Aorta (tissue), 5 donors: ENCODE results near the gene BPIFB4. TPM values are rescaled to one million over a fixed set of nuclear protein-coding genes. Genes with fewer than 3 reads are reported as not detected.

ENCODE experiments used
- ATAC-seq: fragments of 200-7000 bp; cut with Tn5 transposase; one replicate; pipeline ENCODE4 v1.9.1; 2022; ENCODE audit warnings: moderate library complexity; ENCODE audit not compliant: low FRiP score
- DNase-seq, 2 donors: peaks; one replicate each; pipeline ENCODE4 v3.0.0-alpha.2; 2020
- H3K27ac ChIP-seq, 2 donors: one replicate each; pipeline ENCODE4 v1.5.1; 2013; ENCODE audit warnings: low read length in 2 of 2, mild to moderate bottlenecking in 2 of 2, moderate library complexity in 2 of 2, control low read depth in 1 of 2, inconsistent platforms in 1 of 2, low read depth in 1 of 2
- H3K27me3 ChIP-seq, 2 donors: one replicate each; pipeline ENCODE4 v1.6.1; 2013; ENCODE audit warnings: control low read depth in 1 of 2, low read length in 1 of 2, mild to moderate bottlenecking in 1 of 2, moderate library complexity in 1 of 2; ENCODE audit not compliant: insufficient read depth in 2 of 2, control insufficient read depth in 1 of 2
- H3K36me3 ChIP-seq, 2 donors: one replicate each; pipeline ENCODE4 v1.6.1; 2013; ENCODE audit warnings: control low read depth in 1 of 2, low read length in 1 of 2, mild to moderate bottlenecking in 1 of 2; ENCODE audit not compliant: insufficient read depth in 2 of 2, control insufficient read depth in 1 of 2
- H3K4me1 ChIP-seq, 2 donors: one replicate each; pipeline ENCODE4 v1.6.1; 2013; ENCODE audit warnings: low read length in 2 of 2, control low read depth in 1 of 2, mild to moderate bottlenecking in 1 of 2, moderate library complexity in 1 of 2; ENCODE audit not compliant: insufficient read depth in 2 of 2, control insufficient read depth in 1 of 2
- H3K4me3 ChIP-seq, 2 donors: one replicate each; pipeline ENCODE4 v1.5.1; 2013; ENCODE audit warnings: low read length in 2 of 2, control low read depth in 1 of 2, mild to moderate bottlenecking in 1 of 2
- H3K9me3 ChIP-seq: one replicate; pipeline ENCODE4 v1.6.1; 2013; ENCODE audit warnings: mild to moderate bottlenecking, low read length; ENCODE audit not compliant: control insufficient read depth
- WGBS, 2 donors: extraction: QIAGEN DNeasy Blood & Tissue Kit; methylation state at CpG; one replicate each; pipeline ENCODE4 v1.1.7; 2013; 5-methylcytosine and 5-hydroxymethylcytosine counted together
- intact Hi-C, 2 donors: fragments of 100-400 bp; cut with DNase I; formaldehyde crosslinking; loops; one replicate each; pipeline versions ENCODE4 v1.14.2 to v1.15.0; 2022
- polyA plus RNA-seq, 2 donors: library from polyadenylated mRNA; stranded (reverse); fragments of 200-250 nt; gene quantifications; one replicate each; pipeline ENCODE4 v1.2.3, GENCODE V29; 2013
- total RNA-seq, 2 donors: library from RNA; stranded (reverse); fragmentation: NEBNext Ultra II Directional; extraction: Animal tissue kit (Norgen Biotek cat#: 25700); gene quantifications; one replicate each; pipeline ENCODE4 v1.2.1, GENCODE V29; 2021
- donor health status: healthy with polysubstance abuse.
- donor health status: Bipolar disorder and iron deficiency.
- donor health status: DM: no; HTN: no; CAD: no.
- donor health status: DM: no; HTN: no; CAD: no.
- donor health status: DM: yes; HTN: yes; CAD: no.

BPIFB4 gene
- total and polyA plus RNA-seq, 4 donors: not detected

GRCh38 chr20:33075281-33075680 is 4.2 kb upstream of the BPIFB4 start:
- 47 to 52% methylated on average over 6 of the region's 6 CpGs for WGBS, 2 donors
- Histone ChIP-seq H3K4me1 (no peaks in the 10 kb centered on the region), H3K27ac (no peak overlapping the region), H3K27me3 (no peaks in the 10 kb centered on the region), H3K36me3 (no peaks in the 10 kb centered on the region), H3K4me3 (no peak overlapping the region), H3K9me3 (no peaks in the 10 kb centered on the region)
- ATAC-seq (no peak), DNase-seq (no peak)
- intact Hi-C loops: no loop called here

DNA sequence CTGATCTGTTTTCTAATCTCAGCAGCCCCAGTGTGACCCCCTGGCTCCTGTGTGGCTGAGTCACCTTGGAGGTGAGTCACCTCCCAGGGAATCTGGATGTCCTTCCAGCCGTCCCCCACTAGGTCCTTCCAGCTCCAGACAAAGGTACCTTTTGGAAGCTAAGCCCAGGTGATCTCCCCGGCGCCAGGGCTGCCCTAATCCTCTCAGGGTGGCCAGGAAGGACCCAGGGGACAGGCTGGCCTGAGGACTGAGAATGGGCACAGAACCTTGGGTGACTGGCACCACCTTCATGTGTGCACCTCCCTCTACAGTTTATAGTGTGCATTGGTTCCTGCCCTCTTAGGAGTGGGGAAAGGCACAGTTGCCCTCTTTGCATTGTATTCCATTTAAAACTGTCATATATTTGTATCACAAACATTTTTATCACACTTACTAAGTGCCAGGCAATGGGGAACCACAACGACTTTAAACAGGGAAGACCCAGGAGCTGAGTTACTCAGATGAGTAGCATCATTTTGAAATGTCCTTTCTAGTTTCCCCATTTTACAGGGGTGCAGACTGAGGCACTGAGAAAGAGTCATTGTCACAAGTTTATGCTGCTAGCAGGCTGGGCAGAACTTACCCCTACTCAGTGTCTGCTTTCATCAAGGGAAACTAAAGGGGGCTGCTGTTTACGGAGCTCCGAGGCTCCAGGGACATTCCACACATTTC is 2.6 kb upstream of the BPIFB4 start:
- Histone ChIP-seq H3K27me3 (no peaks in the 10 kb centered on the region), H3K4me1 (no peaks in the 10 kb centered on the region), H3K36me3 (no peaks in the 10 kb centered on the region), H3K27ac (no peak overlapping the region), H3K9me3 (no peaks in the 10 kb centered on the region), H3K4me3 (no peak overlapping the region)
- intact Hi-C loops: no loop called here
- ATAC-seq: no peak
- DNase-seq: no peak
- WGBS, 2 donors: 55% methylated on average over 6 of the region's 6 CpGs

DNA sequence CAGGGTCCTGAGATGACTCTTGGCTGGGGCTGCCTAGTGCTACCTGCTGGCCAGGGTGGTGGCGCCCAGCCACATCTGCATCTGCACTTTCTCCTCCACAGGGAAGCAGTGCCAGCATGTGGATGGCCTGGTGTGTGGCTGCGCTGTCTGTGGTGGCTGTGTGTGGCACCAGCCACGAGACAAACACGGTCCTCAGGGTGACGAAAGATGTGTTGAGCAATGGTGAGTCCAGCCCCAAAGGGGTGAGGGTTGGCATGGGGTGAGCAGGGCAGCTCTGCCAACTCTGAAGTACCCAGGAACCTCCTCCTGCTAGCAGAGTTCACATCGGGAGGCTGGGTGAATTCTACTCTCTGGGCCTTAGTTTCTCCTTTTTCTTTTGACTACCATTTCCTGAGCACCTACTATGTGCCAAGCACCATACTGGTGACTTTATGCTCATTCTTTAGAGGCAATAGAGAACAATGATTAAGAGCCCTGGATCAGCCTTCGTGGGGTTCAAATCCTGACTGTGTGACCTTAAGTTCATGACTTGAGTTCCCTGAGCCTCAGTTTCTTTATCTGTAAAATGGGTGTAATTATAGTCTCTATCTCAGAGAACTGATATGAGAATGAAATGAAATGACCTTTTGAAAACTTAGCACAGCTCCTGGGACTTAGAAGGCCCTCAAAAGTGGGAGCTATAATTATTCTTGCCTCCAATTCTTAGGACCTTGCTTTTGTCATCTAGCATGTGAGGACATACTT is 2.1 kb downstream of the BPIFB4 start:
- H3K9me3 ChIP-seq: no peaks in the 10 kb centered on the region
- intact Hi-C loops: no loop called here
- 76 to 77% methylated on average over 7 of the region's 7 CpGs for WGBS, 2 donors
- H3K27ac ChIP-seq: no peak overlapping the region
- no peaks in the 10 kb centered on the region for H3K36me3 ChIP-seq
- ATAC-seq: no peak
- DNase-seq: no peak
- H3K27me3 ChIP-seq: no peaks in the 10 kb centered on the region
- H3K4me3 ChIP-seq: no peak overlapping the region
- H3K4me1 ChIP-seq: no peaks in the 10 kb centered on the region

- no peaks in the 10 kb centered on the region for H3K36me3 ChIP-seq
- DNase-seq (no peak), ATAC-seq (no peak)
- WGBS, 2 donors: 56 to 66% methylated on average over 6 of the region's 6 CpGs
- intact Hi-C loops: no loop called here
- H3K4me1 ChIP-seq: no peaks in the 10 kb centered on the region
- H3K27me3 ChIP-seq: no peaks in the 10 kb centered on the region
- H3K4me3 ChIP-seq: no peak overlapping the region
- H3K9me3 ChIP-seq: no peaks in the 10 kb centered on the region
- no peak overlapping the region for H3K27ac ChIP-seq
Observed at GRCh38 chr20:33082546-33082945, 3.1 kb downstream of the BPIFB4 start.

GRCh38 chr20:33083544-33084340 is 4.3 kb downstream of the BPIFB4 start:
- no peak overlapping the region for H3K27ac ChIP-seq
- no peaks in the 10 kb centered on the region for H3K4me1 ChIP-seq
- H3K4me3 ChIP-seq: no peak overlapping the region
- DNase-seq (no peak), ATAC-seq (no peak)
- no peaks in the 10 kb centered on the region for H3K9me3 ChIP-seq
- WGBS, 2 donors: 90 to 91% methylated on average over 20 of the region's 20 CpGs
- no peaks in the 10 kb centered on the region for H3K36me3 ChIP-seq
- no peaks in the 10 kb centered on the region for H3K27me3 ChIP-seq
- intact Hi-C loops: no loop called here

GRCh38 chr20:33084722-33085121 is 5.3 kb downstream of the BPIFB4 start:
- Histone ChIP-seq H3K27me3 (no peaks in the 10 kb centered on the region), H3K36me3 (no peaks in the 10 kb centered on the region), H3K4me3 (no peak overlapping the region), H3K4me1 (no peaks in the 10 kb centered on the region), H3K27ac (no peak overlapping the region), H3K9me3 (no peaks in the 10 kb centered on the region)
- ATAC-seq: no peak
- no peak for DNase-seq
- intact Hi-C loops: no loop called here
- WGBS, 2 donors: 90 to 91% methylated on average over 15 of the region's 15 CpGs

DNA sequence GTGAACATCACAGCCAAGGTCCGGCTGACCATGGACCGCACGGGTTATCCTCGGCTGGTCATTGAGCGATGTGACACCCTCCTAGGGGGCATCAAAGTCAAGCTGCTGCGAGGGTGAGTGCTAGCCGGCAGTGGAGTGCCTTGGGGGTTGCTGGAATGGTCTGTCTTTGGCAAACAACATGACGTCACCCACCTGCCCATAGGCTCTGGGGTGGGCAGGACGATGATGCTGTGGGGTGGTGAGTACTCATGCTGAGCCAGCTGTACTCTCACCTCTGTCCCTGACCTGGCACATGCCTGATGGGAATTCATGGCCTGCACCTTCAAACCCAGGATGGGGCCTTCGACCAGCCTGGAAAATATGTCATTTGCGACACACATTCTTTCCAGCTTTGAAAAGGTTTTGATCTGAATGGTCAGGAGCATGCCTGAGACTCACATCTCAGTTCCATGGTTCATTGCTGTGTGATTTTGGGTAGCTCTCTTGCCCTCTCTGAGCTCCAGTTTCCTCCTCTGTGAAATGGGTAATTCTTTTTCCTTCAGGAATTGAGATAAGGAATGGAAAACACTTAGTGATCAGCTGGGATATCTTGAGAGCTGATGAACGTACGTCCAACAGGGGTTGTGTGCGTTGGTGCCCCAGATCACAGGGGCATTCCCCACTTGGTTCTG is 6.7 kb downstream of the BPIFB4 start:
- no peaks in the 10 kb centered on the region for H3K9me3 ChIP-seq
- 79 to 88% methylated on average over 13 to 14 of the region's 14 CpGs for whole genome bisulfite sequencing, 2 donors
- no peak overlapping the region for H3K4me3 ChIP-seq
- intact Hi-C loops: no loop called here
- no peaks in the 10 kb centered on the region for H3K4me1 ChIP-seq
- no peaks in the 10 kb centered on the region for H3K27me3 ChIP-seq
- H3K36me3 ChIP-seq: no peaks in the 10 kb centered on the region
- DNase-seq (no peak), ATAC-seq (no peak)
- no peak overlapping the region for H3K27ac ChIP-seq

GRCh38 chr20:33091147-33091546 is 11.7 kb downstream of the BPIFB4 start:
- Histone ChIP-seq H3K4me3 (no peak overlapping the region), H3K27me3 (no peaks in the 10 kb centered on the region), H3K9me3 (no peaks in the 10 kb centered on the region), H3K36me3 (no peaks in the 10 kb centered on the region), H3K4me1 (no peaks in the 10 kb centered on the region), H3K27ac (no peak overlapping the region)
- ATAC-seq (no peak), DNase-seq (no peak)
- 58 to 64% methylated on average over 3 of the region's 3 CpGs for WGBS, 2 donors
- intact Hi-C loops: no loop called here
